ENCODE measurements around the gene GNG8.

DNA sequence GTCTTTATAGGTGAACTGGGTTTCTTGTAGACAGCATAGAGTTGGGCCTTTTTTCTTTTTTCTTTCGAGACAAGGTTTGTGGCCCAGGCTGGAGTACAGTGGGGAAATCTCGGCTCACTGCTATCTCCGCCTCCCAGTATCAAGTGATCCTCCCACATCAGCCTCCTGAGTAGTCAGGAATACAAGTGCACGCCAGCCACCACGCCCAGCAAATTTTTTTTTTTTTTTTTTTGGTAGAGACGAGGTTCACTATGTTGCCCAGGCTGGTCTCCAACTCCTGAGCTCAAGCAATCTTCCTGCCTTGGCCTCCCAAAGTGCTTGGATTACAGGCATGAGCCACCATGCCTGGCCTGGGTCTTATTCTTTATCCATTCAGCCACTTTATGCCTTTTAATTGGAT, 40.0 kb downstream of the GNG8 start:
- TF ChIP-seq, protein P1, sequence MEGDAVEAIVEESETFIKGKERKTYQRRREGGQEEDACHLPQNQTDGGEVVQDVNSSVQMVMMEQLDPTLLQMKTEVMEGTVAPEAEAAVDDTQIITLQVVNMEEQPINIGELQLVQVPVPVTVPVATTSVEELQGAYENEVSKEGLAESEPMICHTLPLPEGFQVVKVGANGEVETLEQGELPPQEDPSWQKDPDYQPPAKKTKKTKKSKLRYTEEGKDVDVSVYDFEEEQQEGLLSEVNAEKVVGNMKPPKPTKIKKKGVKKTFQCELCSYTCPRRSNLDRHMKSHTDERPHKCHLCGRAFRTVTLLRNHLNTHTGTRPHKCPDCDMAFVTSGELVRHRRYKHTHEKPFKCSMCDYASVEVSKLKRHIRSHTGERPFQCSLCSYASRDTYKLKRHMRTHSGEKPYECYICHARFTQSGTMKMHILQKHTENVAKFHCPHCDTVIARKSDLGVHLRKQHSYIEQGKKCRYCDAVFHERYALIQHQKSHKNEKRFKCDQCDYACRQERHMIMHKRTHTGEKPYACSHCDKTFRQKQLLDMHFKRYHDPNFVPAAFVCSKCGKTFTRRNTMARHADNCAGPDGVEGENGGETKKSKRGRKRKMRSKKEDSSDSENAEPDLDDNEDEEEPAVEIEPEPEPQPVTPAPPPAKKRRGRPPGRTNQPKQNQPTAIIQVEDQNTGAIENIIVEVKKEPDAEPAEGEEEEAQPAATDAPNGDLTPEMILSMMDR (IDR thresholded peaks at IDR 0.05) = no peak
- no peak for TF ChIP-seq POLR2A (IDR thresholded peaks at IDR 0.05)
